Anterior cingulate cortex (tissue), 58 donors: ENCODE measurements around the gene TSC22D1.

Experiments used
- DNase-seq, 58 donors: peaks; one replicate each; lab custom pipeline; 2025; lab: John Stamatoyannopoulos, UW

The TSC22D1 gene

DNA sequence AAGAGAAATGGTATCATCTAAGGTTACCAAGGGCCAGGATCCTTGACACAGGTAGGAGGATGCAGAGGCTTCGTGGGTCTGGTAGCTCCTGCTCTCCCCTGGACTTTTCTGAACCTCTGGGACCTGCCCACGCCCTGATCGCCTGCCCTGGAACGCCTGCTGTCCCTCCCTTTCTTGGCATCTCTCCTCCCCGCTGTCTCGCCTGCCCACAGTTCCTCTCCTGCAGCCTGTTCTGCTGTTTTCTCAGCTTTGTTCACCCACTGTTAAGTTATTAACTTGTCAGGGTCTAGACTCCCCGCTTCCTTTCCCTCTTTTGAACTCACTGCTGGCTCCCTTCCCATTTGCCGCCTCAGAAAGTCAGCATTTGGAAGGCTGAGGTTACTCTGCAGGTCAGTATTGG is 182.7 kb downstream of the TSC22D1 start:
- DNase-seq: peak in 13 of 58 donors; percentile 6 to 50 (median 19)

GRCh38 chr13:44389876-44390275 is 186.3 kb downstream of the TSC22D1 start:
- no peak for DNase-seq

- DNase-seq: no peak
Observed at GRCh38 chr13:44389060-44389666, 187.0 kb downstream of the TSC22D1 start.

GRCh38 chr13:44388427-44389059 is 187.6 kb downstream of the TSC22D1 start:
- DNase-seq: peak in 2 of 58 donors; percentile 6 to 11

- DNase-seq: no peak
Observed at GRCh38 chr13:44386913-44387556, 189.1 kb downstream of the TSC22D1 start.

- DNase-seq: no peak
Observed at GRCh38 chr13:44385847-44386246, 190.3 kb downstream of the TSC22D1 start.

DNA sequence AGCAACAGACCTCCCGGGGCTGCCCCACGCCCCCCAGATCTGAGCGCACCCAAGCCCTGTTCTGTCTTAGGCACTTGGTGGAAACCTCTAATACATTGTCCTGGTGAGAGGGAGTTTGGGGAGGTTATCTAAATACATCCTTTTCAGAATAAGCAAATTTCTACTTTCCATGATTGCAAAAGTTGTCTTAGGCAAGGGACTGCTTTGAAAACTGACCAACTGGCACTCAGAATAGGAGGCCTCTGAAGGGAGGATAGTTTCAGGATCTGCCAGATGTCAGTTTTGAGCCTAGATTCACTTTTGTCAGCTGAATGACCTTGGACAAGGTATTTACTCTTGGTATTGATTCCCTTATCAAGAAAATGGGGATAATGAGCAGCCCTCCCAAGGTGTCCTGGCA is 190.7 kb downstream of the TSC22D1 start:
- no peak for DNase-seq

GRCh38 chr13:44384778-44385177 is 191.4 kb downstream of the TSC22D1 start:
- DNase-seq: no peak

DNA sequence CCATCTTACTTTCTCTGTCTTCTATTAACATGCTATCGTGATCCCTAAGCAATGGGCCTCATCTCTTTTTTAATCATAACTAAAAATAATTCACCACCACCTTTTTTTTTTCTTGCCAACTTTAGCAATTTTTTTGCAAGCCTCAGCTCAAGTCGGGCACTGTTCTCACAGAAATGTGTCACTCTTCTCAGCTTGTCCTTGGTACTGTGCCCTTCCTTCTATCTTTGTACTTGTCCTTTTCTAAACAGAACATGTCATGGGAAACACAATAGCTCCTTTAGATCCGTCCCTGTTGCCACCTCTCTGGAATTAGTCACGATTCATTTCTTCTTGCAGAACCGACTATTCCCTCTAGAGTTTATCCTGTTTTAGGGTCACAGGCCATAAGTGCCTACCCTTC is 192.2 kb downstream of the TSC22D1 start:
- DNase-seq: peak in 4 of 58 donors; percentile 11 to 28 (median 13)

- no peak for DNase-seq
Observed at GRCh38 chr13:44382635-44383145, 193.4 kb downstream of the TSC22D1 start.
